ENCODE measurements around the gene EYS. TPM values are rescaled to one million over a fixed set of nuclear protein-coding genes. Genes with fewer than 3 reads are reported as not detected.

EYS gene
- total and polyA plus RNA-seq, 4 donors, result 0.08 to 0.63 (median 0.36) TPM

DNA sequence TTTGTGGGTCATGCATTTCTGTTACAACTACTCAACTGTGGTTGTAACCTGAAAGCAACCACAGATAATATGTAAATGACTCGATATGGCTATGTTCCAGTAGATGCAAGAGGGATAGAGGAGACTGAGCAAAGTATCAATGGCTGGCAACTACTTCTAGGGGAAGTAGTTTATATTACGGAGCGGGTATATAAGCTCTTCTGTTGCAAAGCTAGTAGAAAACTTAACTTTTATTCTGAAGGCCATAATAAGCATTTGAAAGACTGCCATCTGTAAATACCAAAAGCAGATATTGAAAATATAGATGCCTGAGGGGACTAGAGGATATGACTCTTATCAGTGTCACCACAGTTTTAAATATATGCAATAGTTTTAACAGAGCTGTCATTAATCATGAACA, 1416.2 kb downstream of the EYS start:
- no peak for DNase-seq (ENCODE audit: low spot score)
- no peak overlapping the region for H3K4me3 ChIP-seq (ENCODE audit: low read depth in 1 of 3, low read length in 3 of 3)
- no peaks in the 10 kb centered on the region for H3K36me3 ChIP-seq (ENCODE audit: control insufficient read depth in 4 of 4, insufficient read depth in 3 of 4, low read depth in 1 of 4, low read length in 3 of 4)
- TF ChIP-seq, protein P1, sequence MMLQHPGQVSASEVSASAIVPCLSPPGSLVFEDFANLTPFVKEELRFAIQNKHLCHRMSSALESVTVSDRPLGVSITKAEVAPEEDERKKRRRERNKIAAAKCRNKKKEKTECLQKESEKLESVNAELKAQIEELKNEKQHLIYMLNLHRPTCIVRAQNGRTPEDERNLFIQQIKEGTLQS (IDR thresholded peaks at IDR 0.05), result no peak
- TF ChIP-seq, protein P2, sequence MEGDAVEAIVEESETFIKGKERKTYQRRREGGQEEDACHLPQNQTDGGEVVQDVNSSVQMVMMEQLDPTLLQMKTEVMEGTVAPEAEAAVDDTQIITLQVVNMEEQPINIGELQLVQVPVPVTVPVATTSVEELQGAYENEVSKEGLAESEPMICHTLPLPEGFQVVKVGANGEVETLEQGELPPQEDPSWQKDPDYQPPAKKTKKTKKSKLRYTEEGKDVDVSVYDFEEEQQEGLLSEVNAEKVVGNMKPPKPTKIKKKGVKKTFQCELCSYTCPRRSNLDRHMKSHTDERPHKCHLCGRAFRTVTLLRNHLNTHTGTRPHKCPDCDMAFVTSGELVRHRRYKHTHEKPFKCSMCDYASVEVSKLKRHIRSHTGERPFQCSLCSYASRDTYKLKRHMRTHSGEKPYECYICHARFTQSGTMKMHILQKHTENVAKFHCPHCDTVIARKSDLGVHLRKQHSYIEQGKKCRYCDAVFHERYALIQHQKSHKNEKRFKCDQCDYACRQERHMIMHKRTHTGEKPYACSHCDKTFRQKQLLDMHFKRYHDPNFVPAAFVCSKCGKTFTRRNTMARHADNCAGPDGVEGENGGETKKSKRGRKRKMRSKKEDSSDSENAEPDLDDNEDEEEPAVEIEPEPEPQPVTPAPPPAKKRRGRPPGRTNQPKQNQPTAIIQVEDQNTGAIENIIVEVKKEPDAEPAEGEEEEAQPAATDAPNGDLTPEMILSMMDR (IDR thresholded peaks at IDR 0.05; ENCODE audit: low read depth, low read length, missing input control), result no peak
- TF ChIP-seq TAF1 (conservative IDR thresholded peaks at IDR 0.05), result no peak
- TF ChIP-seq HNF4G (IDR thresholded peaks at IDR 0.05), result no peak
- no peak for TF ChIP-seq RXRA (IDR thresholded peaks at IDR 0.05)
- no peak for TF ChIP-seq FOXA1 (IDR thresholded peaks at IDR 0.05)
- TF ChIP-seq FOXA2 (IDR thresholded peaks at IDR 0.05), result no peak
- TF ChIP-seq YY1 (IDR thresholded peaks at IDR 0.05), result no peak
- TF ChIP-seq RAD21 (IDR thresholded peaks at IDR 0.05), result no peak
- TF ChIP-seq SP1 (IDR thresholded peaks at IDR 0.05), result no peak
- TF ChIP-seq GABPA (IDR thresholded peaks at IDR 0.05 in 1 of 2, conservative IDR thresholded peaks at IDR 0.05 in 1 of 2), result no peak
- TF ChIP-seq, protein P3, sequence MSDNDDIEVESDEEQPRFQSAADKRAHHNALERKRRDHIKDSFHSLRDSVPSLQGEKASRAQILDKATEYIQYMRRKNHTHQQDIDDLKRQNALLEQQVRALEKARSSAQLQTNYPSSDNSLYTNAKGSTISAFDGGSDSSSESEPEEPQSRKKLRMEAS (IDR thresholded peaks at IDR 0.05), result no peak
- TF ChIP-seq JUND (IDR thresholded peaks at IDR 0.05), result no peak
- no peak for TF ChIP-seq NR2F2 (IDR thresholded peaks at IDR 0.05)
- no peak for TF ChIP-seq EGR1 (IDR thresholded peaks at IDR 0.05; ENCODE audit: low read depth in 2 of 2)
- no peaks in the 10 kb centered on the region for H3K4me1 ChIP-seq (ENCODE audit: control insufficient read depth in 4 of 4, insufficient read depth in 4 of 4, low read length in 3 of 4)
- H3K9ac ChIP-seq (ENCODE audit: low read depth in 1 of 2, low read length in 2 of 2), result no peak overlapping the region
- H3K27me3 ChIP-seq (ENCODE audit: control insufficient read depth in 4 of 4, insufficient read depth in 4 of 4, low read length in 3 of 4), result peaks cover 0 to 3% (median 0%) of the 10 kb centered on the region in 4 donors
- WGBS, result 80% methylated on average over 3 of the region's 3 CpGs
- no peaks in the 10 kb centered on the region for H3K9me3 ChIP-seq (ENCODE audit: control insufficient read depth in 4 of 4, low read length in 3 of 4)
- no peak overlapping the region for H3K27ac ChIP-seq (ENCODE audit: low read depth in 1 of 2, low read length in 2 of 2)

DNA sequence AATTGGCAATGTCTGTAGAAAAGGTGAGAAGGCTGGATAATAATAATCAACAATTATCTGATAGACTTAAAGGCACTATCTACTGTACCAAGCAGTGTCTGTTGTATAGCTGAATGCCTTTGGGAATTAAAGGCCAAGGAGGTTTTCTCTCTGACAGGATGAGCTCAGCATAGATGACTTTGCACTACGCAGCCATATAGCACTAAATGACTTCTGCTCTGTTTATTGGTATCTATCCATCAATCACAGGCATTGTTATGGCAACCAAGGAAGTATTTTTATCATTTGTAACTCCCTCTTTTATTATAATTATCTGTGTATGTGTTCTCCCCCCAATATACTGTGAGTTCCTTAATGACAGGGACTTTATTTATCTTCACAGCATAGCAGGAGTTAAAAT, 1417.1 kb downstream of the EYS start:
- Histone ChIP-seq H3K9me3 (ENCODE audit: control insufficient read depth in 4 of 4, low read length in 3 of 4) (no peaks in the 10 kb centered on the region), H3K9ac (ENCODE audit: low read depth in 1 of 2, low read length in 2 of 2) (no peak overlapping the region), H3K36me3 (ENCODE audit: control insufficient read depth in 4 of 4, insufficient read depth in 3 of 4, low read depth in 1 of 4, low read length in 3 of 4) (no peaks in the 10 kb centered on the region), H3K4me3 (ENCODE audit: low read depth in 1 of 3, low read length in 3 of 3) (no peak overlapping the region), H3K4me1 (ENCODE audit: control insufficient read depth in 4 of 4, insufficient read depth in 4 of 4, low read length in 3 of 4) (no peaks in the 10 kb centered on the region), H3K27ac (ENCODE audit: low read depth in 1 of 2, low read length in 2 of 2) (no peak overlapping the region), H3K27me3 (ENCODE audit: control insufficient read depth in 4 of 4, insufficient read depth in 4 of 4, low read length in 3 of 4) (peaks cover 0 to 3% (median 0%) of the 10 kb centered on the region in 4 donors)
- no peak for DNase-seq (ENCODE audit: low spot score)
- no peak for TF ChIP-seq RAD21 (IDR thresholded peaks at IDR 0.05)
- TF ChIP-seq, protein P4, sequence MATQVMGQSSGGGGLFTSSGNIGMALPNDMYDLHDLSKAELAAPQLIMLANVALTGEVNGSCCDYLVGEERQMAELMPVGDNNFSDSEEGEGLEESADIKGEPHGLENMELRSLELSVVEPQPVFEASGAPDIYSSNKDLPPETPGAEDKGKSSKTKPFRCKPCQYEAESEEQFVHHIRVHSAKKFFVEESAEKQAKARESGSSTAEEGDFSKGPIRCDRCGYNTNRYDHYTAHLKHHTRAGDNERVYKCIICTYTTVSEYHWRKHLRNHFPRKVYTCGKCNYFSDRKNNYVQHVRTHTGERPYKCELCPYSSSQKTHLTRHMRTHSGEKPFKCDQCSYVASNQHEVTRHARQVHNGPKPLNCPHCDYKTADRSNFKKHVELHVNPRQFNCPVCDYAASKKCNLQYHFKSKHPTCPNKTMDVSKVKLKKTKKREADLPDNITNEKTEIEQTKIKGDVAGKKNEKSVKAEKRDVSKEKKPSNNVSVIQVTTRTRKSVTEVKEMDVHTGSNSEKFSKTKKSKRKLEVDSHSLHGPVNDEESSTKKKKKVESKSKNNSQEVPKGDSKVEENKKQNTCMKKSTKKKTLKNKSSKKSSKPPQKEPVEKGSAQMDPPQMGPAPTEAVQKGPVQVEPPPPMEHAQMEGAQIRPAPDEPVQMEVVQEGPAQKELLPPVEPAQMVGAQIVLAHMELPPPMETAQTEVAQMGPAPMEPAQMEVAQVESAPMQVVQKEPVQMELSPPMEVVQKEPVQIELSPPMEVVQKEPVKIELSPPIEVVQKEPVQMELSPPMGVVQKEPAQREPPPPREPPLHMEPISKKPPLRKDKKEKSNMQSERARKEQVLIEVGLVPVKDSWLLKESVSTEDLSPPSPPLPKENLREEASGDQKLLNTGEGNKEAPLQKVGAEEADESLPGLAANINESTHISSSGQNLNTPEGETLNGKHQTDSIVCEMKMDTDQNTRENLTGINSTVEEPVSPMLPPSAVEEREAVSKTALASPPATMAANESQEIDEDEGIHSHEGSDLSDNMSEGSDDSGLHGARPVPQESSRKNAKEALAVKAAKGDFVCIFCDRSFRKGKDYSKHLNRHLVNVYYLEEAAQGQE (IDR thresholded peaks at IDR 0.05), result no peak
- TF ChIP-seq NR2F2 (IDR thresholded peaks at IDR 0.05), result no peak
- TF ChIP-seq HNF4A (conservative IDR thresholded peaks at IDR 0.05), result no peak
- TF ChIP-seq, protein P2 (IDR thresholded peaks at IDR 0.05; ENCODE audit: low read depth, low read length, missing input control), result no peak
- TF ChIP-seq, protein P3 (IDR thresholded peaks at IDR 0.05), result no peak
- no peak for TF ChIP-seq TAF1 (conservative IDR thresholded peaks at IDR 0.05)
- TF ChIP-seq, protein P1 (IDR thresholded peaks at IDR 0.05), result no peak
- TF ChIP-seq HNF4G (IDR thresholded peaks at IDR 0.05), result no peak
- TF ChIP-seq, protein P5, sequence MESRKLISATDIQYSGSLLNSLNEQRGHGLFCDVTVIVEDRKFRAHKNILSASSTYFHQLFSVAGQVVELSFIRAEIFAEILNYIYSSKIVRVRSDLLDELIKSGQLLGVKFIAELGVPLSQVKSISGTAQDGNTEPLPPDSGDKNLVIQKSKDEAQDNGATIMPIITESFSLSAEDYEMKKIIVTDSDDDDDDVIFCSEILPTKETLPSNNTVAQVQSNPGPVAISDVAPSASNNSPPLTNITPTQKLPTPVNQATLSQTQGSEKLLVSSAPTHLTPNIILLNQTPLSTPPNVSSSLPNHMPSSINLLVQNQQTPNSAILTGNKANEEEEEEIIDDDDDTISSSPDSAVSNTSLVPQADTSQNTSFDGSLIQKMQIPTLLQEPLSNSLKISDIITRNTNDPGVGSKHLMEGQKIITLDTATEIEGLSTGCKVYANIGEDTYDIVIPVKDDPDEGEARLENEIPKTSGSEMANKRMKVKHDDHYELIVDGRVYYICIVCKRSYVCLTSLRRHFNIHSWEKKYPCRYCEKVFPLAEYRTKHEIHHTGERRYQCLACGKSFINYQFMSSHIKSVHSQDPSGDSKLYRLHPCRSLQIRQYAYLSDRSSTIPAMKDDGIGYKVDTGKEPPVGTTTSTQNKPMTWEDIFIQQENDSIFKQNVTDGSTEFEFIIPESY (IDR thresholded peaks at IDR 0.05), result no peak
- no peak for TF ChIP-seq RXRA (IDR thresholded peaks at IDR 0.05)
- no peak for TF ChIP-seq FOXA2 (IDR thresholded peaks at IDR 0.05)
- no peak for TF ChIP-seq JUND (IDR thresholded peaks at IDR 0.05)
- no peak for TF ChIP-seq SP1 (IDR thresholded peaks at IDR 0.05)
- WGBS, result 77% methylated on average over 1 of the region's 1 CpG
